ENCODE results near the gene OSBPL10.

- TF ChIP-seq POLR2A (IDR thresholded peaks at IDR 0.05) (no peak), CTCF (IDR thresholded peaks at IDR 0.05) (peak; percentile 36 to 44), POLR2AphosphoS5 (IDR thresholded peaks at IDR 0.05) (no peak), EP300 (IDR thresholded peaks at IDR 0.05) (no peak)
Measured at GRCh38 chr3:31768479-31769125, 212.5 kb downstream of the OSBPL10 start.
